HCT116 (cell line): ENCODE results near the gene GNAO1. TPM values are rescaled to one million over a fixed set of nuclear protein-coding genes. Genes with fewer than 3 reads are reported as not detected.

Source experiments
- ATAC-seq: fragments of 200-7000 bp; cut with Tn5 transposase; 2 replicates; pipeline ENCODE4 v1.9.1; 2020; ENCODE audit warnings: mild to moderate bottlenecking, moderate library complexity
- BruUV-seq: library from RNA; stranded (reverse); fragments of 400-500 nt; replicated peaks from 2 replicates; lab custom pipeline; 2021; lab: Mats Ljungman, UMichigan
- CTCF ChIA-PET: fragments of 300-600 bp; sonication (Branson Sonifier 250); formaldehyde crosslinking; loops from one replicate; lab custom pipeline; 2021; ENCODE audit warnings: antibody characterized with exemption; lab: Charles Lee
- POLR2A ChIA-PET: fragments of 300-600, 350-600 bp; sonication (Branson Sonifier 250); formaldehyde crosslinking; loops from one replicate; lab custom pipeline; 2021; ENCODE audit warnings: antibody characterized with exemption; lab: Charles Lee
- RAD21 ChIA-PET, 2 experiments: fragments of 300-600 bp; sonication (Branson Sonifier 250); formaldehyde crosslinking; loops; one replicate each; lab custom pipeline; 2023; ENCODE audit warnings: low total read pairs in 2 of 2; ENCODE audit not compliant: uncharacterized antibody in 2 of 2, unreplicated experiment in 2 of 2, low non-redundant PET in 1 of 2; lab: Charles Lee
- DNase-seq: peaks from one replicate; pipeline ENCODE4 v3.0.0-alpha.2; 2010; ENCODE audit warnings: low read depth, low spot score
- H2AFZ ChIP-seq: fragments of 200-600 bp; shearing (Covaris generic), sonication (generic); 2 replicates; pipeline ENCODE4 v1.6.1; 2017; ENCODE audit warnings: low read depth, mixed run types, mixed read lengths, antibody characterized with exemption, low read length; ENCODE audit not compliant: poor library complexity, severe bottlenecking
- H3K27ac ChIP-seq: 2 replicates; pipeline ENCODE4 v1.5.1; 2012; ENCODE audit warnings: low read depth, low read length
- H3K27me3 ChIP-seq: fragments of 200-600 bp; sonication (generic); 2 replicates; pipeline ENCODE4 v1.6.1; 2016; ENCODE audit warnings: mixed run types, low read length, mixed read lengths; ENCODE audit not compliant: insufficient read depth
- H3K36me3 ChIP-seq, 2 experiments: fragments of 200-500 bp in 1 of 2; fragments of 200-600 bp in 1 of 2; sonication (Bioruptor generic) in 1 of 2; sonication (generic) in 1 of 2; 2 replicates each; pipeline versions ENCODE4 v1.5.1 to v1.6.1; 2014 to 2016; ENCODE audit warnings: low read length in 2 of 2, inconsistent platforms in 1 of 2, mixed read lengths in 1 of 2, mixed run types in 1 of 2; ENCODE audit not compliant: insufficient read depth in 2 of 2, control insufficient read depth in 1 of 2
- H3K4me1 ChIP-seq, 2 experiments: fragments of 200-600 bp in 1 of 2; sonication (generic) in 1 of 2; 2 replicates each; pipeline versions ENCODE4 v1.5.1 to v1.6.1; 2012 to 2017; ENCODE audit warnings: low read length in 2 of 2, inconsistent platforms in 1 of 2, mild to moderate bottlenecking in 1 of 2, mixed read lengths in 1 of 2, mixed run types in 1 of 2, moderate library complexity in 1 of 2; ENCODE audit not compliant: insufficient read depth in 2 of 2, control insufficient read depth in 1 of 2
- H3K4me2 ChIP-seq: fragments of 200-600 bp; sonication (generic); 2 replicates; pipeline ENCODE4 v1.6.1; 2017; ENCODE audit warnings: mixed run types, low read length, mixed read lengths
- H3K4me3 ChIP-seq, 2 experiments: fragments of 200-600 bp in 1 of 2; sonication (generic) in 1 of 2; replicated peaks in 1 of 2; 2 replicates each; pipeline ENCODE4 v1.5.1; 2011 to 2016; ENCODE audit warnings: low read length in 2 of 2, control low read depth in 1 of 2, low read depth in 1 of 2, mild to moderate bottlenecking in 1 of 2, mixed read lengths in 1 of 2, mixed run types in 1 of 2
- H3K79me2 ChIP-seq: fragments of 200-600 bp; sonication (generic); 2 replicates; pipeline ENCODE4 v1.6.1; 2017; ENCODE audit warnings: mild to moderate bottlenecking, mixed run types, low read length, moderate library complexity, mixed read lengths; ENCODE audit not compliant: insufficient read depth
- H3K9ac ChIP-seq: fragments of 200-600 bp; sonication (generic); 2 replicates; pipeline ENCODE4 v1.6.1; 2016; ENCODE audit warnings: low read length, mixed read lengths
- H3K9me2 ChIP-seq: fragments of 200-600 bp; sonication (generic), shearing (Covaris generic); 2 replicates; pipeline ENCODE4 v1.6.1; 2017; ENCODE audit warnings: mixed run types, mild to moderate bottlenecking, moderate library complexity; ENCODE audit not compliant: insufficient read depth
- H3K9me3 ChIP-seq, 2 experiments: fragments of 200-500 bp in 1 of 2; fragments of 200-600 bp in 1 of 2; sonication (Bioruptor generic) in 1 of 2; sonication (generic) in 1 of 2; 2 replicates each; pipeline ENCODE4 v1.6.1; 2014 to 2017; ENCODE audit warnings: low read length in 2 of 2, mixed read lengths in 2 of 2, inconsistent platforms in 1 of 2, low read depth in 1 of 2, mild to moderate bottlenecking in 1 of 2, mixed run types in 1 of 2, moderate library complexity in 1 of 2; ENCODE audit not compliant: control insufficient read depth in 1 of 2, insufficient read depth in 1 of 2
- H4K20me1 ChIP-seq: fragments of 200-600 bp; sonication (generic), shearing (Covaris generic); 2 replicates; pipeline ENCODE4 v1.6.1; 2017; ENCODE audit warnings: mixed run types, mild to moderate bottlenecking, moderate library complexity; ENCODE audit not compliant: insufficient read depth
- EGR1 ChIP-seq: IDR thresholded peaks from 2 replicates; pipeline ENCODE4 v1.6.1; 2012; ENCODE audit warnings: low read depth
- ELF1 ChIP-seq: IDR thresholded peaks from 2 replicates; pipeline ENCODE4 v1.6.1; 2012; ENCODE audit warnings: low read depth, borderline replicate concordance
- EZH2phosphoT487 ChIP-seq: fragments of 200-600 bp; IDR thresholded peaks from 2 replicates; pipeline ENCODE4 v1.6.1; 2018; ENCODE audit warnings: antibody characterized with exemption, borderline replicate concordance
- FOSL1 ChIP-seq: IDR thresholded peaks from 2 replicates; pipeline ENCODE4 v1.6.1; 2012; ENCODE audit warnings: low read depth
- MAX ChIP-seq: IDR thresholded peaks from 2 replicates; pipeline ENCODE4 v1.6.1; 2012
- POLR2AphosphoS5 ChIP-seq: IDR thresholded peaks from 2 replicates; pipeline ENCODE4 v1.6.1; 2011; ENCODE audit warnings: mild to moderate bottlenecking, low read depth, low read length, moderate library complexity
- SIN3A ChIP-seq: IDR thresholded peaks from 2 replicates; pipeline ENCODE4 v1.6.1; 2012; ENCODE audit warnings: low read depth
- SP1 ChIP-seq: IDR thresholded peaks from 2 replicates; pipeline ENCODE4 v1.6.1; 2012; ENCODE audit warnings: low read depth
- TCF7L2 ChIP-seq: IDR thresholded peaks from 2 replicates; pipeline ENCODE4 v1.7.0; 2011; ENCODE audit warnings: borderline replicate concordance, inconsistent platforms; ENCODE audit not compliant: insufficient read depth, insufficient read length; ENCODE audit errors: extremely low read depth
- YY1 ChIP-seq: IDR thresholded peaks from 2 replicates; pipeline ENCODE4 v1.6.1; 2011; ENCODE audit warnings: low read length, low read depth, moderate library complexity, mild to moderate bottlenecking; ENCODE audit not compliant: insufficient replicate concordance; ENCODE audit errors: extremely low read depth
- ZNF274 ChIP-seq: fragments of 200-500 bp; sonication (Bioruptor generic); IDR thresholded peaks from 2 replicates; pipeline ENCODE4 v1.6.1; 2014; ENCODE audit warnings: mild to moderate bottlenecking, low read depth, low read length, inconsistent platforms
- intact Hi-C: fragments of 100-400 bp; cut with micrococcal nuclease; formaldehyde crosslinking; loops from 2 replicates; pipeline ENCODE4 v1.10.0; 2022
- total RNA-seq: library from RNA; stranded (reverse); gene quantifications from one replicate; pipeline ENCODE4 v1.2.1, GENCODE V29; 2021; ENCODE audit not compliant: unreplicated experiment
- TF ChIP-seq, protein P1 (sequence below), 3 experiments: fragments of 200-600 bp in 1 of 3; sonication (generic) in 1 of 3; IDR thresholded peaks in 2 of 3; conservative IDR thresholded peaks in 1 of 3; 2 replicates each; pipeline ENCODE4 v1.5.1; 2012 to 2017; ENCODE audit warnings: low read depth in 2 of 3, low read length in 2 of 3, antibody characterized with exemption in 1 of 3, borderline replicate concordance in 1 of 3, control low read depth in 1 of 3, mild to moderate bottlenecking in 1 of 3, mixed read lengths in 1 of 3, mixed run types in 1 of 3, moderate library complexity in 1 of 3; ENCODE audit not compliant: insufficient read depth in 1 of 3
- TF ChIP-seq, protein P2 (sequence below): IDR thresholded peaks from 2 replicates; pipeline ENCODE4 v1.6.1; 2012; ENCODE audit warnings: low read depth

Gene GNAO1
- total RNA-seq, 1 experiment from 2014 or later, result 0.12 TPM

GRCh38 chr16:56312556-56312955 is 121.3 kb downstream of the GNAO1 start:
- CTCF ChIA-PET, result no interaction called here
- intact Hi-C loops, result no loop called here

DNA sequence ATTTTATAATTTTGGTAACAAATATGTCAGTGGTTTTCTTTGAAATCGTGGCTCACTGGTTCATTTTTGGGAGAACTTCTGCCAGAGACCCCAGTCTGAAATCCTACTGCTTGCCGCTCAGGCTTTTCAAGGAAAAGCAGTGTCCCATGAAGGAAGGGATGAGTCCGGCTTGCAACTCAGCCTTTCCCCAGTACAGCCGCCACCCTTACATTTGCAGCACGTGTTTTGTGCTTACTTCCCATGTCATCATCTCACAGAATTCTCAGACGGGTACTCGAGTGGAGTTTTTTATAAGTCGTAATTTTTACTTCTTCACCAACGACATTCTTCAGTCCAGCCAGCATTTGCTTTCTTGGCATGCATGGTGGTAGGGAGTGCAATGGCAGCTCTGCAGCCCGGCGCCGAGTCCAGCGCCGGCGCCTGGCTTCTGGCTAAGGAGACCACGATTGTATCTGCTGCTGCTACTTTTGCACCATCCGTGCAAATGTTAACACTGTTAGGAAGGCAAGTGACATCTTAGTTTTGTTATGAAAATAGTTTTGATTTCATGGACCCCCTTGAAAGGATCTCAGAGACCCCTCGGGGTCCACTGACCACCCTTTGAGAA is 123.1 kb downstream of the GNAO1 start:
- Histone ChIP-seq H3K36me3 (no peaks in the 10 kb centered on the region), H3K4me3 (no peak overlapping the region), H3K4me1 (peaks cover 4 to 5% of the 10 kb centered on the region in 2 experiments), H3K79me2 (no peaks in the 10 kb centered on the region), H3K9ac (no peak overlapping the region), H3K9me3 (no peaks in the 10 kb centered on the region), H2AFZ (no peak overlapping the region), H3K27me3 (no peaks in the 10 kb centered on the region), H3K27ac (no peak overlapping the region), H3K4me2 (no peak overlapping the region), H4K20me1 (no peaks in the 10 kb centered on the region), H3K9me2 (no peaks in the 10 kb centered on the region)
- ChIA-PET CTCF (no interaction called here), POLR2A (no interaction called here), RAD21 (no interaction called here)
- intact Hi-C loops, result no loop called here
- DNase-seq (no peak), ATAC-seq (no peak)
- TF ChIP-seq MAX, result no peak
- no peak for TF ChIP-seq FOSL1
- no peak for TF ChIP-seq POLR2AphosphoS5
- TF ChIP-seq SP1, result no peak
- no peak for TF ChIP-seq EGR1
- TF ChIP-seq EZH2phosphoT487, result no peak
- TF ChIP-seq, protein P1, sequence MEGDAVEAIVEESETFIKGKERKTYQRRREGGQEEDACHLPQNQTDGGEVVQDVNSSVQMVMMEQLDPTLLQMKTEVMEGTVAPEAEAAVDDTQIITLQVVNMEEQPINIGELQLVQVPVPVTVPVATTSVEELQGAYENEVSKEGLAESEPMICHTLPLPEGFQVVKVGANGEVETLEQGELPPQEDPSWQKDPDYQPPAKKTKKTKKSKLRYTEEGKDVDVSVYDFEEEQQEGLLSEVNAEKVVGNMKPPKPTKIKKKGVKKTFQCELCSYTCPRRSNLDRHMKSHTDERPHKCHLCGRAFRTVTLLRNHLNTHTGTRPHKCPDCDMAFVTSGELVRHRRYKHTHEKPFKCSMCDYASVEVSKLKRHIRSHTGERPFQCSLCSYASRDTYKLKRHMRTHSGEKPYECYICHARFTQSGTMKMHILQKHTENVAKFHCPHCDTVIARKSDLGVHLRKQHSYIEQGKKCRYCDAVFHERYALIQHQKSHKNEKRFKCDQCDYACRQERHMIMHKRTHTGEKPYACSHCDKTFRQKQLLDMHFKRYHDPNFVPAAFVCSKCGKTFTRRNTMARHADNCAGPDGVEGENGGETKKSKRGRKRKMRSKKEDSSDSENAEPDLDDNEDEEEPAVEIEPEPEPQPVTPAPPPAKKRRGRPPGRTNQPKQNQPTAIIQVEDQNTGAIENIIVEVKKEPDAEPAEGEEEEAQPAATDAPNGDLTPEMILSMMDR (IDR thresholded peaks at IDR 0.05 in 2 of 3, conservative IDR thresholded peaks at IDR 0.05 in 1 of 3; ENCODE audit: borderline replicate concordance in 1 of 3, insufficient read depth in 1 of 3, low read depth in 2 of 3, low read length in 2 of 3), result no peak
- no peak for TF ChIP-seq YY1
- TF ChIP-seq ELF1, result no peak
- no peak for TF ChIP-seq TCF7L2
- TF ChIP-seq, protein P2, sequence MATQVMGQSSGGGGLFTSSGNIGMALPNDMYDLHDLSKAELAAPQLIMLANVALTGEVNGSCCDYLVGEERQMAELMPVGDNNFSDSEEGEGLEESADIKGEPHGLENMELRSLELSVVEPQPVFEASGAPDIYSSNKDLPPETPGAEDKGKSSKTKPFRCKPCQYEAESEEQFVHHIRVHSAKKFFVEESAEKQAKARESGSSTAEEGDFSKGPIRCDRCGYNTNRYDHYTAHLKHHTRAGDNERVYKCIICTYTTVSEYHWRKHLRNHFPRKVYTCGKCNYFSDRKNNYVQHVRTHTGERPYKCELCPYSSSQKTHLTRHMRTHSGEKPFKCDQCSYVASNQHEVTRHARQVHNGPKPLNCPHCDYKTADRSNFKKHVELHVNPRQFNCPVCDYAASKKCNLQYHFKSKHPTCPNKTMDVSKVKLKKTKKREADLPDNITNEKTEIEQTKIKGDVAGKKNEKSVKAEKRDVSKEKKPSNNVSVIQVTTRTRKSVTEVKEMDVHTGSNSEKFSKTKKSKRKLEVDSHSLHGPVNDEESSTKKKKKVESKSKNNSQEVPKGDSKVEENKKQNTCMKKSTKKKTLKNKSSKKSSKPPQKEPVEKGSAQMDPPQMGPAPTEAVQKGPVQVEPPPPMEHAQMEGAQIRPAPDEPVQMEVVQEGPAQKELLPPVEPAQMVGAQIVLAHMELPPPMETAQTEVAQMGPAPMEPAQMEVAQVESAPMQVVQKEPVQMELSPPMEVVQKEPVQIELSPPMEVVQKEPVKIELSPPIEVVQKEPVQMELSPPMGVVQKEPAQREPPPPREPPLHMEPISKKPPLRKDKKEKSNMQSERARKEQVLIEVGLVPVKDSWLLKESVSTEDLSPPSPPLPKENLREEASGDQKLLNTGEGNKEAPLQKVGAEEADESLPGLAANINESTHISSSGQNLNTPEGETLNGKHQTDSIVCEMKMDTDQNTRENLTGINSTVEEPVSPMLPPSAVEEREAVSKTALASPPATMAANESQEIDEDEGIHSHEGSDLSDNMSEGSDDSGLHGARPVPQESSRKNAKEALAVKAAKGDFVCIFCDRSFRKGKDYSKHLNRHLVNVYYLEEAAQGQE, result no peak
- no peak for TF ChIP-seq SIN3A
- no TSS peak for BruUV-seq

More at GRCh38 chr16:56312556-56312955, 121.3 kb downstream of the GNAO1 start:
- no peak overlapping the region for H3K4me3 ChIP-seq
- no peak overlapping the region for H3K9ac ChIP-seq
- no peaks in the 10 kb centered on the region for H3K79me2 ChIP-seq
- H3K9me2 ChIP-seq, result no peaks in the 10 kb centered on the region
- H3K27ac ChIP-seq, result no peak overlapping the region
- H3K36me3 ChIP-seq, result no peaks in the 10 kb centered on the region
- ATAC-seq (no peak), DNase-seq (no peak)
- no peaks in the 10 kb centered on the region for H4K20me1 ChIP-seq
- no TSS peak for BruUV-seq
- no peaks in the 10 kb centered on the region for H3K27me3 ChIP-seq
- TF ChIP-seq EGR1, result no peak
- TF ChIP-seq ZNF274, result no peak
- no peak for TF ChIP-seq YY1
- TF ChIP-seq MAX, result no peak
- H3K9me3 ChIP-seq, result no peaks in the 10 kb centered on the region
- H3K4me2 ChIP-seq, result no peak overlapping the region
- no peak overlapping the region for H2AFZ ChIP-seq
- RAD21 ChIA-PET, result no interaction called here
- no peaks in the 10 kb centered on the region for H3K4me1 ChIP-seq
- POLR2A ChIA-PET, result no interaction called here
